NCI-H2107 treated with DMSO at 0.1 percent for 48 hours (cell line): Measurements from ENCODE around the gene C6orf89.
A peak's percentile ranks its signal among the peaks of the same experiment; 100 is the strongest.
"Not testable (repeated sequence)": the region's sequence is repeated elsewhere in the genome, so short reads cannot be mapped to it uniquely, and the experiment has no call there.

ENCODE experiments used
- DNase-seq: peaks from one replicate; lab custom pipeline; 2025; ENCODE audit not compliant: unreplicated experiment; lab: John Stamatoyannopoulos, UW

C6orf89 gene

GRCh38 chr6:36886950-36887618, 1.3 kb downstream of the C6orf89 start:
- no peak for DNase-seq

- DNase-seq = no peak
Measured at GRCh38 chr6:36888115-36888643, 2.4 kb downstream of the C6orf89 start.

GRCh38 chr6:36888654-36889481, 3.1 kb downstream of the C6orf89 start:
- DNase-seq = peak; percentile 25

GRCh38 chr6:36890112-36890663, 4.4 kb downstream of the C6orf89 start:
- DNase-seq = no peak

GRCh38 chr6:36891153-36891552, 5.4 kb downstream of the C6orf89 start:
- DNase-seq = not testable (repeated sequence)

- no peak for DNase-seq
Measured at GRCh38 chr6:36893976-36894932, 8.5 kb downstream of the C6orf89 start.

GRCh38 chr6:36897609-36898008, 11.9 kb downstream of the C6orf89 start:
- DNase-seq = no peak

- DNase-seq = no peak
Measured at GRCh38 chr6:36904114-36904513, 18.4 kb downstream of the C6orf89 start.

- no peak for DNase-seq
Measured at GRCh38 chr6:36904851-36905393, 19.2 kb downstream of the C6orf89 start.

- DNase-seq = peak; percentile 10
Measured at GRCh38 chr6:36906539-36907325, 21.0 kb downstream of the C6orf89 start.

GRCh38 chr6:36907781-36908180, 22.0 kb downstream of the C6orf89 start:
- DNase-seq = no peak

- no peak for DNase-seq
Measured at GRCh38 chr6:36908747-36909146, 23.0 kb downstream of the C6orf89 start.

GRCh38 chr6:36912030-36912454, 26.3 kb downstream of the C6orf89 start:
- no peak for DNase-seq

GRCh38 chr6:36912586-36912985, 26.8 kb downstream of the C6orf89 start:
- peak; percentile 5 for DNase-seq

GRCh38 chr6:36913082-36913481, 27.3 kb downstream of the C6orf89 start:
- DNase-seq = no peak

- no peak for DNase-seq
Measured at GRCh38 chr6:36914227-36914794, 28.6 kb downstream of the C6orf89 start.

- DNase-seq = no peak
Measured at GRCh38 chr6:36915599-36915998, 29.8 kb downstream of the C6orf89 start.

- DNase-seq = no peak
Measured at GRCh38 chr6:36916126-36916525, 30.4 kb downstream of the C6orf89 start.

- DNase-seq = no peak
Measured at GRCh38 chr6:36917541-36918193, 31.9 kb downstream of the C6orf89 start.
